H1 (cell line): ENCODE data around the gene CYP46A1.

Source experiments
- EP300 ChIP-seq, 2 experiments: IDR thresholded peaks; 1 replicate in 1 of 2; 2 replicates in 1 of 2; pipeline ENCODE4 v1.6.1; 2011 to 2012; ENCODE audit warnings: low read depth in 2 of 2, low read length in 2 of 2, mild to moderate bottlenecking in 2 of 2, borderline replicate concordance in 1 of 2, inconsistent platforms in 1 of 2, moderate library complexity in 1 of 2
- EZH2 ChIP-seq: fragments of 200-600 bp; sonication (generic); IDR thresholded peaks from 2 replicates; pipeline ENCODE4 v1.7.1; 2012; ENCODE audit warnings: low read depth, mild to moderate bottlenecking, moderate library complexity, low read length, inconsistent platforms; ENCODE audit not compliant: severe bottlenecking
- HDAC6 ChIP-seq: IDR thresholded peaks from one replicate; pipeline ENCODE4 v1.7.1; 2012; ENCODE audit warnings: low read depth, mild to moderate bottlenecking, inconsistent platforms, low read length, moderate library complexity
- KDM1A ChIP-seq: fragments of 200-600, 300-600 bp; sonication (generic); IDR thresholded peaks from 2 replicates; pipeline ENCODE4 v1.7.1; 2016; ENCODE audit warnings: mild to moderate bottlenecking, low read length, borderline replicate concordance
- POLR2A ChIP-seq, 2 experiments: IDR thresholded peaks; 1 replicate in 1 of 2; 2 replicates in 1 of 2; pipeline ENCODE4 v1.6.1; 2011; ENCODE audit warnings: low read depth in 2 of 2, low read length in 2 of 2, mild to moderate bottlenecking in 2 of 2; ENCODE audit errors: control extremely low read depth in 1 of 2
- SIN3A ChIP-seq, 2 experiments: IDR thresholded peaks in 1 of 2; conservative IDR thresholded peaks in 1 of 2; 2 replicates each; pipeline ENCODE4 v1.6.1; 2011 to 2012; ENCODE audit warnings: low read length in 2 of 2, improper control_type of control experiment in 1 of 2, low read depth in 1 of 2, mild to moderate bottlenecking in 1 of 2
- TAF1 ChIP-seq: IDR thresholded peaks from 2 replicates; pipeline ENCODE4 v1.6.1; 2011; ENCODE audit warnings: mild to moderate bottlenecking, low read depth, low read length
- YY1 ChIP-seq: IDR thresholded peaks from 2 replicates; pipeline ENCODE4 v1.6.1; 2011; ENCODE audit warnings: low read depth, mild to moderate bottlenecking, low read length
- TF ChIP-seq, protein P1 (sequence below), 3 experiments: IDR thresholded peaks; 1 replicate in 2 of 3; 2 replicates in 1 of 3; pipeline versions ENCODE4 v1.5.1 to v1.6.1; 2011; ENCODE audit warnings: low read length in 3 of 3, mild to moderate bottlenecking in 3 of 3, inconsistent platforms in 2 of 3, low read depth in 1 of 3, moderate library complexity in 1 of 3; ENCODE audit not compliant: insufficient read depth in 1 of 3; ENCODE audit errors: control extremely low read depth in 1 of 3

- TF ChIP-seq, protein P1, sequence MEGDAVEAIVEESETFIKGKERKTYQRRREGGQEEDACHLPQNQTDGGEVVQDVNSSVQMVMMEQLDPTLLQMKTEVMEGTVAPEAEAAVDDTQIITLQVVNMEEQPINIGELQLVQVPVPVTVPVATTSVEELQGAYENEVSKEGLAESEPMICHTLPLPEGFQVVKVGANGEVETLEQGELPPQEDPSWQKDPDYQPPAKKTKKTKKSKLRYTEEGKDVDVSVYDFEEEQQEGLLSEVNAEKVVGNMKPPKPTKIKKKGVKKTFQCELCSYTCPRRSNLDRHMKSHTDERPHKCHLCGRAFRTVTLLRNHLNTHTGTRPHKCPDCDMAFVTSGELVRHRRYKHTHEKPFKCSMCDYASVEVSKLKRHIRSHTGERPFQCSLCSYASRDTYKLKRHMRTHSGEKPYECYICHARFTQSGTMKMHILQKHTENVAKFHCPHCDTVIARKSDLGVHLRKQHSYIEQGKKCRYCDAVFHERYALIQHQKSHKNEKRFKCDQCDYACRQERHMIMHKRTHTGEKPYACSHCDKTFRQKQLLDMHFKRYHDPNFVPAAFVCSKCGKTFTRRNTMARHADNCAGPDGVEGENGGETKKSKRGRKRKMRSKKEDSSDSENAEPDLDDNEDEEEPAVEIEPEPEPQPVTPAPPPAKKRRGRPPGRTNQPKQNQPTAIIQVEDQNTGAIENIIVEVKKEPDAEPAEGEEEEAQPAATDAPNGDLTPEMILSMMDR (IDR thresholded peaks at IDR 0.05; ENCODE audit: control extremely low read depth in 1 of 3, insufficient read depth in 1 of 3, low read depth in 1 of 3, low read length in 3 of 3), result no peak
- no peak for TF ChIP-seq TAF1
- TF ChIP-seq POLR2A (IDR thresholded peaks at IDR 0.05; ENCODE audit: control extremely low read depth in 1 of 2, low read depth in 2 of 2, low read length in 2 of 2), result no peak
- TF ChIP-seq EZH2, result no peak
- TF ChIP-seq HDAC6, result no peak
- TF ChIP-seq EP300 (IDR thresholded peaks at IDR 0.05; ENCODE audit: borderline replicate concordance in 1 of 2, low read depth in 2 of 2, low read length in 2 of 2), result no peak
- no peak for TF ChIP-seq KDM1A
- no peak for TF ChIP-seq SIN3A (conservative IDR thresholded peaks at IDR 0.05 in 1 of 2, IDR thresholded peaks at IDR 0.05 in 1 of 2; ENCODE audit: low read depth in 1 of 2, low read length in 2 of 2)
- no peak for TF ChIP-seq YY1
Measured at GRCh38 chr14:99755629-99756603, 71.8 kb downstream of the CYP46A1 start.
